Fibroblast of mammary gland (primary cell): Measurements from ENCODE around the gene MMP2.

Experiments used
- DNase-seq: peaks from one replicate; pipeline ENCODE4 v3.0.0-alpha.2; 2010; ENCODE audit warnings: low read depth
- H3K4me3 ChIP-seq: 2 replicates; pipeline ENCODE4 v1.5.1; 2011; ENCODE audit warnings: low read depth, mild to moderate bottlenecking, low read length, moderate library complexity; ENCODE audit not compliant: control insufficient read depth
- TF ChIP-seq, protein P1 (sequence below): conservative IDR thresholded peaks from 2 replicates; pipeline ENCODE4 v1.5.1; 2011; ENCODE audit warnings: low read depth, low read length, inconsistent platforms; ENCODE audit not compliant: control insufficient read depth, insufficient read depth

Gene MMP2

DNA sequence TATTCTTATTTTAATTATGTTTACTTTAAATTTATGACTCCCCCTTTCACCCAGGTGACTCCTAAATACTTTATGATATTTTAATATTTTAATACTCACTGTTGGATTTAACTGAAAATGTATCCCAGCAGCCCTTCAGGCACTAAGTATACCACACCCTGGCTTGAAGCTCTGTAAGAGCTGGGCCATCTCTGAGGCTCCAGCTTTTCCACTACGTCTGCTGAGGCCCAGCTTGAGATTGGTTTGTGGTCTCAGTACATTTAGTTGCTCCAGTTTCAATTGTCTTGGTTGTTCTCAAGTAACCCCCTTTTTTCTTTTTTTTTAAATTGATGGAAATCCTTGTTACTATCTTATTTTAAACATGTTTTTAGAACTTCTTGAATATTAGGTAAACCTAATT lies 60.5 kb downstream of the MMP2 start:
- no peak overlapping the region for H3K4me3 ChIP-seq
- TF ChIP-seq, protein P1, sequence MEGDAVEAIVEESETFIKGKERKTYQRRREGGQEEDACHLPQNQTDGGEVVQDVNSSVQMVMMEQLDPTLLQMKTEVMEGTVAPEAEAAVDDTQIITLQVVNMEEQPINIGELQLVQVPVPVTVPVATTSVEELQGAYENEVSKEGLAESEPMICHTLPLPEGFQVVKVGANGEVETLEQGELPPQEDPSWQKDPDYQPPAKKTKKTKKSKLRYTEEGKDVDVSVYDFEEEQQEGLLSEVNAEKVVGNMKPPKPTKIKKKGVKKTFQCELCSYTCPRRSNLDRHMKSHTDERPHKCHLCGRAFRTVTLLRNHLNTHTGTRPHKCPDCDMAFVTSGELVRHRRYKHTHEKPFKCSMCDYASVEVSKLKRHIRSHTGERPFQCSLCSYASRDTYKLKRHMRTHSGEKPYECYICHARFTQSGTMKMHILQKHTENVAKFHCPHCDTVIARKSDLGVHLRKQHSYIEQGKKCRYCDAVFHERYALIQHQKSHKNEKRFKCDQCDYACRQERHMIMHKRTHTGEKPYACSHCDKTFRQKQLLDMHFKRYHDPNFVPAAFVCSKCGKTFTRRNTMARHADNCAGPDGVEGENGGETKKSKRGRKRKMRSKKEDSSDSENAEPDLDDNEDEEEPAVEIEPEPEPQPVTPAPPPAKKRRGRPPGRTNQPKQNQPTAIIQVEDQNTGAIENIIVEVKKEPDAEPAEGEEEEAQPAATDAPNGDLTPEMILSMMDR: no peak
- no peak for DNase-seq

DNA sequence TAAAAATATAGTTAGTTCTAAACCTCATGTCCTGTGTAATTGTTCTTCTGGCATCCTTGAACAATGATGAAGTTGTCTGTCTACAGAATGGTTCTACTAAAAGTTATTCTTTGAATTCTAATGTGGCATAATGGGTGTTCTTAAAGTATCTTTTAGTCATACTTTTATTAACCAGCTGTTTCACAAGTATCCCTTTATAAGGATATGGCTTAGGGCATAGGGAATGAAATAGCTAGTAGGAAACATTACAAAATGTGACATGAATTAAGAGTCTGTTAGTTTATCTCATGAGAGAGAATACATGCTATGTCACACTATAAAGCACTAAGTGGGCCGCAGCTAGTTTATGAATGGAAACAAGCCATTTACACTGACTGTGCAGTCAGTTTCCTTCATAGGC lies 61.2 kb downstream of the MMP2 start:
- TF ChIP-seq, protein P1: no peak
- H3K4me3 ChIP-seq: no peak overlapping the region
- no peak for DNase-seq

DNA sequence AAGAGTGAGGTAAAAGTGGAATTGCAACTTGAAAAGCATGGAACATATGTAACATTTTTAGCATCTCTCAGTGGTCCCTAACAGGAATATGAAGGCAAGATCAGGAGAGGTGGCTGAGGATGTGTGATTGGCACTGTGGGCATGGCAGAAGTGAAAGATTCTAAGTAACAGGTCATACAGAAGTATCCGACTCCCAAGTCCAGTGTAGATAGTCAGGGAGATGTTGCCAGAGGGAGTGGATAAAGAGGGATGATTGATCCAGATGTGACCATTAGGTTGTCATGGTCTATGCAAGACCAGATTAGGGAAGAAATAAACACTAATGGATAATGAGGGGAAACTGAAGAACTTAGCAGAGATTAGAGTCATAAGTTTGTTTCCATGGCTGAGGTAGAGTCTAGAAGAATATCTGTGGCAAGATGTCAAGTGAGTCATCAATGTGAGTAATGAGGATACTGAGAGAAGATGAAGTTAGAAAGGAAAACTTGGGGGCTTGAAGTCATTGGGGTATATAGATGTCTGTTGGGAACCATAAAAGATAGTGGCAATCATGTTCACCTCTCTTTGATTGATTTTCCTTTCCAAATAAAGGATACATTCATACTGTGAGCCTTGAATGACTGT lies 63.6 kb downstream of the MMP2 start:
- TF ChIP-seq, protein P1: no peak
- peak; percentile 82 for DNase-seq
- H3K4me3 ChIP-seq: no peak overlapping the region

DNA sequence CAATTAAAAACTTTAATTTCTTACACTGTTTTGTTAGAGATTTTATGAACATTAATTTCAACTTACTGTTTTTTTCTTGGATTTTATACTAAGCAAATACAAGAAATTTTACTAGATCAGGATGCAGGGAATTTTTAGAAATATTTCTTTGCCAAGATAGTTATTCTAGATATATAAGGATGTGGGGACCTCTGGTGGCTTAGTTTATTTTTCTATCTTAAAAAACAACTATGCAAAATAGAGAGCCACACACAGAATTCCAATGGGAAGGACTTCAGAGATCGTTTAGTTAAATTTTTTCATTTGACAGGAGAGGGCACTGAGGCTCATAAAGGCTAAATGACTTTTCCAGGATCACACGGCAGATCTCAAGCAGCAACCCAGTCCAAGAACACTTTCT lies 64.5 kb downstream of the MMP2 start:
- H3K4me3 ChIP-seq: no peak overlapping the region
- DNase-seq: peak; percentile 63
- TF ChIP-seq, protein P1: peak; percentile 31

DNA sequence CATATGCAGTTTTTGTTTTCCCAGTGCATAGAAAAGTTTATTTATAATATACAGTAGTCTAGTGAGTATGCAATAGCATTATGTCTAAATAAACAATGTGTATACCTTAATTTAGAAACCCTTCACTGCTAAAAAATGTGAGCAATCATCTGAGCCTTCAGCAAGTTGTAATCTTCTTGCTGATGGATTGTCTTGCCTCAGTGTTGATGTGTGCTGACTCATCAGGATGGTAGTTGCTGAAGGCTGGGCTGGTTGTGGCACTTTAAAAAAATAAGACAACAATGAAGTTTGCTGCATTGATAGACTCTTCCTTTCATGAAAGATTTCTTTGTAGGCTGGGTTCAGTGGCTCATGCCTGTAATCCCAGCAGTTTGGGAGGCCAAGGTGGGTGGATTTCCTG lies 73.6 kb downstream of the MMP2 start:
- TF ChIP-seq, protein P1: no peak
- H3K4me3 ChIP-seq: no peak overlapping the region
- peak; percentile 76 for DNase-seq

DNA sequence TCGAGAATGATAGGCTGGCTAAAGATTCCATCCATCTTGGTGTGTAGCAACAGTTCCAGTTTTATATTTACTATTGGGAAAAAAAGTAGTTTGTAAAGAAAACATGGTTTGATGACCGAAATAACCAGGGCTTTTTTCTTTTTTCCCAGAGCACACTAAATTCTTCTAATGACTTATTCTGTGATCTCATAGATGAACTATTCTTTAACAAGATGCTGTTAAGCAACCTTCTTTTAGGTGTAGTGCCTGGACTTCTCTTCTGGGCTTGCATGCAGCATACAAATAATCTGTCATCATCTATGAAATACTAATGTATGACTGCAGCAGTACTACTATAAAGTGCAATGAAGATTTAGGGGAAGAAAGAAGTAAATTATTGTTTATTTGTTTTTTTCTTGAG lies 76.4 kb downstream of the MMP2 start:
- TF ChIP-seq, protein P1: no peak
- H3K4me3 ChIP-seq: no peak overlapping the region
- peak; percentile 20 for DNase-seq
